Panc1 (cell line): ENCODE measurements around the gene SLC12A7.

Experiments used
- CTCF ChIP-seq: fragments of 450-650 bp; IDR thresholded peaks from 2 replicates; pipeline ENCODE4 v1.5.1; 2017; ENCODE audit warnings: mild to moderate bottlenecking
- POLR2AphosphoS5 ChIP-seq: IDR thresholded peaks from 2 replicates; pipeline ENCODE4 v1.6.1; 2012; ENCODE audit warnings: mild to moderate bottlenecking, low read depth, low read length, moderate library complexity
- REST ChIP-seq, 2 experiments: IDR thresholded peaks; 2 replicates each; pipeline ENCODE4 v1.6.1; 2011 to 2012; ENCODE audit warnings: low read depth in 2 of 2, control low read depth in 1 of 2, low read length in 1 of 2, mild to moderate bottlenecking in 1 of 2, moderate library complexity in 1 of 2; ENCODE audit not compliant: insufficient read depth in 1 of 2
- TCF7L2 ChIP-seq: IDR thresholded peaks from 2 replicates; pipeline ENCODE4 v1.6.1; 2011; ENCODE audit warnings: mild to moderate bottlenecking, low read depth, low read length, inconsistent platforms

DNA sequence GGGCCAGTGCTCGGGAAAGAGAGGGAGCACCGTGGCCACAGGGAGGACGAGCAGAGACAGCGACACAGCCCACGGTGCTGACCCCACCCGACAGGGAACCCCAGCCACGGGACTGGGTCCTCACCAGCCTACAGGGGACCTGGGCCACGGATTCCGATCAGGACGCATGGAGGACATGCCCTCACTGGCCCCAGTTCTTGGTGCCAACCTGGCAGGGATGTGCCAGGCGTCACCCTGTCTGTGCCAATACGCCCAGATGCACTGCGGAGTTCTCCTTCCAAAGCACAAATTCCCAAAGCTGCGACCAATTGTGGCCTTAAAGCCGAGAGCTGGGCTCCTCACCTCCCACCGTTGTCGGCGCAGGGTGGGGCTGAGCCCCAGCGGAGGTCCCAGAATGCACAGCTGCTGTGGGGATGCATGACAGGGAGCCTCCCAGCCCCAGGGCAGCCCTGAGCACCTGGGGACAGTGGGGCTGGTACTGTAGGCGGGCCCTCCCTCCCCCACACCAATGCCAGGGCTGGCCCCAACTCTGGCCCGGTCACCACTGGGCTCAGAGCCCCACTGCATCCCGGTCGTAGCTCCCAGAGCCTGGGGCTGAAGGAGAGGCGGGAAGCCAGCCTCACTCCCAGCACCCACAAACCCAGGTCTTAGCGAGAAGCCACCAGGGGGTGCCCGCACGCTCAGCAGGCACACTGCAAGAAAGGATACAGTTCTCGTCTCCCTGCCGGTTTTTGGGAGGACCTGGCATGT, 59.0 kb downstream of the SLC12A7 start:
- TF ChIP-seq CTCF (no peak; the same call in 1 of the 2 replicates), POLR2AphosphoS5 (no peak), REST (IDR thresholded peaks at IDR 0.05; ENCODE audit: insufficient read depth in 1 of 2, low read depth in 2 of 2, low read length in 1 of 2) (no peak), TCF7L2 (no peak)
